ENCODE data around the gene MAGIX.

Gene MAGIX

GRCh38 chrX:49183701-49184281 lies 21.2 kb downstream of the MAGIX start:
- Histone ChIP-seq H3K4me1 (ENCODE audit: control insufficient read depth in 1 of 2, insufficient read depth in 2 of 2, low read length in 2 of 2) (peaks cover 0 to 5% of the 10 kb centered on the region in 2 donors), H3K27ac (ENCODE audit: low read depth, low read length) (no peak overlapping the region), H3K4me3 (ENCODE audit: low read depth in 1 of 2, low read length in 2 of 2) (no peak overlapping the region), H3K27me3 (ENCODE audit: control insufficient read depth in 1 of 2, insufficient read depth in 2 of 2, low read length in 2 of 2) (no peaks in the 10 kb centered on the region), H3K9ac (ENCODE audit: low read depth in 1 of 2, low read length in 2 of 2) (no peak overlapping the region), H3K9me3 (ENCODE audit: control insufficient read depth in 1 of 2, low read length in 2 of 2) (no peaks in the 10 kb centered on the region), H3K36me3 (ENCODE audit: control insufficient read depth in 1 of 2, insufficient read depth in 2 of 2, low read length in 2 of 2) (peaks cover 0 to 18% of the 10 kb centered on the region in 2 donors)

- Histone ChIP-seq H3K36me3 (ENCODE audit: control insufficient read depth in 1 of 2, insufficient read depth in 2 of 2, low read length in 2 of 2) (peaks cover 0 to 10% of the 10 kb centered on the region in 2 donors), H3K27ac (ENCODE audit: low read depth, low read length) (no peak overlapping the region), H3K4me1 (ENCODE audit: control insufficient read depth in 1 of 2, insufficient read depth in 2 of 2, low read length in 2 of 2) (peaks cover 0 to 5% of the 10 kb centered on the region in 2 donors), H3K4me3 (ENCODE audit: low read depth in 1 of 2, low read length in 2 of 2) (peak overlapping the region; percentile 57 to 61), H3K9me3 (ENCODE audit: control insufficient read depth in 1 of 2, low read length in 2 of 2) (no peaks in the 10 kb centered on the region), H3K27me3 (ENCODE audit: control insufficient read depth in 1 of 2, insufficient read depth in 2 of 2, low read length in 2 of 2) (no peaks in the 10 kb centered on the region), H3K9ac (ENCODE audit: low read depth in 1 of 2, low read length in 2 of 2) (peak overlapping the region; percentile 46 to 60)
Observed at GRCh38 chrX:49184294-49185281, 22.0 kb downstream of the MAGIX start.

GRCh38 chrX:49186125-49187027 lies 23.8 kb downstream of the MAGIX start, which contains the start of gene PRICKLE3:
Gene PRICKLE3, minus strand, starts transcription at chrX:49186373. Its CDS starts 76 bp downstream, at chrX:49186297.
- H3K4me1 ChIP-seq (ENCODE audit: control insufficient read depth in 1 of 2, insufficient read depth in 2 of 2, low read length in 2 of 2), result peaks cover 0 to 5% of the 10 kb centered on the region in 2 donors
- H3K9ac ChIP-seq (ENCODE audit: low read depth in 1 of 2, low read length in 2 of 2), result peak within 1 kb of the TSS; percentile 60 to 73
- H3K36me3 ChIP-seq (ENCODE audit: control insufficient read depth in 1 of 2, insufficient read depth in 2 of 2, low read length in 2 of 2), result peaks cover 0 to 3% of the 10 kb centered on the region in 2 donors
- H3K4me3 ChIP-seq (ENCODE audit: low read depth in 1 of 2, low read length in 2 of 2), result peak within 1 kb of the TSS; percentile 61 to 72
- H3K27ac ChIP-seq (ENCODE audit: low read depth, low read length), result peak within 1 kb of the TSS; percentile 66
- H3K9me3 ChIP-seq (ENCODE audit: control insufficient read depth in 1 of 2, low read length in 2 of 2), result no peaks in the 10 kb centered on the region
- no peaks in the 10 kb centered on the region for H3K27me3 ChIP-seq (ENCODE audit: control insufficient read depth in 1 of 2, insufficient read depth in 2 of 2, low read length in 2 of 2)

GRCh38 chrX:49187028-49187394 lies 24.5 kb downstream of the MAGIX start:
- Histone ChIP-seq H3K4me1 (ENCODE audit: control insufficient read depth in 1 of 2, insufficient read depth in 2 of 2, low read length in 2 of 2) (peaks cover 0 to 5% of the 10 kb centered on the region in 2 donors), H3K36me3 (ENCODE audit: control insufficient read depth in 1 of 2, insufficient read depth in 2 of 2, low read length in 2 of 2) (peaks cover 0 to 3% of the 10 kb centered on the region in 2 donors), H3K9ac (ENCODE audit: low read depth in 1 of 2, low read length in 2 of 2) (no peak overlapping the region), H3K27ac (ENCODE audit: low read depth, low read length) (no peak overlapping the region), H3K9me3 (ENCODE audit: control insufficient read depth in 1 of 2, low read length in 2 of 2) (no peaks in the 10 kb centered on the region), H3K4me3 (ENCODE audit: low read depth in 1 of 2, low read length in 2 of 2) (no peak overlapping the region), H3K27me3 (ENCODE audit: control insufficient read depth in 1 of 2, insufficient read depth in 2 of 2, low read length in 2 of 2) (no peaks in the 10 kb centered on the region)

GRCh38 chrX:49187526-49187925 lies 25.0 kb downstream of the MAGIX start:
- Histone ChIP-seq H3K4me1 (ENCODE audit: control insufficient read depth in 1 of 2, insufficient read depth in 2 of 2, low read length in 2 of 2) (peaks cover 0 to 8% of the 10 kb centered on the region in 2 donors), H3K27ac (ENCODE audit: low read depth, low read length) (no peak overlapping the region), H3K4me3 (ENCODE audit: low read depth in 1 of 2, low read length in 2 of 2) (no peak overlapping the region), H3K9me3 (ENCODE audit: control insufficient read depth in 1 of 2, low read length in 2 of 2) (no peaks in the 10 kb centered on the region), H3K9ac (ENCODE audit: low read depth in 1 of 2, low read length in 2 of 2) (no peak overlapping the region), H3K27me3 (ENCODE audit: control insufficient read depth in 1 of 2, insufficient read depth in 2 of 2, low read length in 2 of 2) (no peaks in the 10 kb centered on the region), H3K36me3 (ENCODE audit: control insufficient read depth in 1 of 2, insufficient read depth in 2 of 2, low read length in 2 of 2) (no peaks in the 10 kb centered on the region)

GRCh38 chrX:49188468-49189076 lies 26.0 kb downstream of the MAGIX start:
- Histone ChIP-seq H3K27ac (ENCODE audit: low read depth, low read length) (no peak overlapping the region), H3K4me3 (ENCODE audit: low read depth in 1 of 2, low read length in 2 of 2) (no peak overlapping the region), H3K36me3 (ENCODE audit: control insufficient read depth in 1 of 2, insufficient read depth in 2 of 2, low read length in 2 of 2) (no peaks in the 10 kb centered on the region), H3K27me3 (ENCODE audit: control insufficient read depth in 1 of 2, insufficient read depth in 2 of 2, low read length in 2 of 2) (no peaks in the 10 kb centered on the region), H3K9me3 (ENCODE audit: control insufficient read depth in 1 of 2, low read length in 2 of 2) (no peaks in the 10 kb centered on the region), H3K4me1 (ENCODE audit: control insufficient read depth in 1 of 2, insufficient read depth in 2 of 2, low read length in 2 of 2) (peaks cover 0 to 8% of the 10 kb centered on the region in 2 donors), H3K9ac (ENCODE audit: low read depth in 1 of 2, low read length in 2 of 2) (no peak overlapping the region)

- H3K27me3 ChIP-seq (ENCODE audit: control insufficient read depth in 1 of 2, insufficient read depth in 2 of 2, low read length in 2 of 2), result no peaks in the 10 kb centered on the region
- no peak overlapping the region for H3K9ac ChIP-seq (ENCODE audit: low read depth in 1 of 2, low read length in 2 of 2)
- H3K4me3 ChIP-seq (ENCODE audit: low read depth in 1 of 2, low read length in 2 of 2), result no peak overlapping the region
- H3K9me3 ChIP-seq (ENCODE audit: control insufficient read depth in 1 of 2, low read length in 2 of 2), result no peaks in the 10 kb centered on the region
- H3K4me1 ChIP-seq (ENCODE audit: control insufficient read depth in 1 of 2, insufficient read depth in 2 of 2, low read length in 2 of 2), result peaks cover 0 to 8% of the 10 kb centered on the region in 2 donors
- H3K36me3 ChIP-seq (ENCODE audit: control insufficient read depth in 1 of 2, insufficient read depth in 2 of 2, low read length in 2 of 2), result no peaks in the 10 kb centered on the region
- H3K27ac ChIP-seq (ENCODE audit: low read depth, low read length), result no peak overlapping the region
Observed at GRCh38 chrX:49189606-49190005, 27.0 kb downstream of the MAGIX start.

GRCh38 chrX:49190821-49191573 lies 28.4 kb downstream of the MAGIX start:
- Histone ChIP-seq H3K36me3 (ENCODE audit: control insufficient read depth in 1 of 2, insufficient read depth in 2 of 2, low read length in 2 of 2) (no peaks in the 10 kb centered on the region), H3K9ac (ENCODE audit: low read depth in 1 of 2, low read length in 2 of 2) (peak overlapping the region; percentile 66 to 70), H3K27ac (ENCODE audit: low read depth, low read length) (peak overlapping the region; percentile 78), H3K4me3 (ENCODE audit: low read depth in 1 of 2, low read length in 2 of 2) (peak overlapping the region; percentile 74 to 78), H3K27me3 (ENCODE audit: control insufficient read depth in 1 of 2, insufficient read depth in 2 of 2, low read length in 2 of 2) (no peaks in the 10 kb centered on the region), H3K9me3 (ENCODE audit: control insufficient read depth in 1 of 2, low read length in 2 of 2) (no peaks in the 10 kb centered on the region), H3K4me1 (ENCODE audit: control insufficient read depth in 1 of 2, insufficient read depth in 2 of 2, low read length in 2 of 2) (peaks cover 0 to 3% of the 10 kb centered on the region in 2 donors)

GRCh38 chrX:49191574-49192011 lies 29.0 kb downstream of the MAGIX start:
- Histone ChIP-seq H3K4me1 (ENCODE audit: control insufficient read depth in 1 of 2, insufficient read depth in 2 of 2, low read length in 2 of 2) (peaks cover 0 to 3% of the 10 kb centered on the region in 2 donors), H3K27ac (ENCODE audit: low read depth, low read length) (peak overlapping the region; percentile 78), H3K9me3 (ENCODE audit: control insufficient read depth in 1 of 2, low read length in 2 of 2) (no peaks in the 10 kb centered on the region), H3K4me3 (ENCODE audit: low read depth in 1 of 2, low read length in 2 of 2) (peak overlapping the region; percentile 74 to 78), H3K36me3 (ENCODE audit: control insufficient read depth in 1 of 2, insufficient read depth in 2 of 2, low read length in 2 of 2) (no peaks in the 10 kb centered on the region), H3K27me3 (ENCODE audit: control insufficient read depth in 1 of 2, insufficient read depth in 2 of 2, low read length in 2 of 2) (no peaks in the 10 kb centered on the region), H3K9ac (ENCODE audit: low read depth in 1 of 2, low read length in 2 of 2) (peak overlapping the region; percentile 66 to 70)
